HCT116 (cell line): ENCODE data around the gene RHBDD3. TPM values are rescaled to one million over a fixed set of nuclear protein-coding genes. Genes with fewer than 3 reads are reported as not detected.

Source experiments
- ATAC-seq: fragments of 200-7000 bp; cut with Tn5 transposase; 2 replicates; pipeline ENCODE4 v1.9.1; 2020; ENCODE audit warnings: mild to moderate bottlenecking, moderate library complexity
- BruUV-seq: library from RNA; stranded (reverse); fragments of 400-500 nt; replicated peaks from 2 replicates; lab custom pipeline; 2021; lab: Mats Ljungman, UMichigan
- CTCF ChIA-PET: fragments of 300-600 bp; sonication (Branson Sonifier 250); formaldehyde crosslinking; loops from one replicate; lab custom pipeline; 2021; ENCODE audit warnings: antibody characterized with exemption; lab: Charles Lee
- POLR2A ChIA-PET: fragments of 300-600, 350-600 bp; sonication (Branson Sonifier 250); formaldehyde crosslinking; loops from one replicate; lab custom pipeline; 2021; ENCODE audit warnings: antibody characterized with exemption; lab: Charles Lee
- RAD21 ChIA-PET, 2 experiments: fragments of 300-600 bp; sonication (Branson Sonifier 250); formaldehyde crosslinking; loops; one replicate each; lab custom pipeline; 2023; ENCODE audit warnings: low total read pairs in 2 of 2; ENCODE audit not compliant: uncharacterized antibody in 2 of 2, unreplicated experiment in 2 of 2, low non-redundant PET in 1 of 2; lab: Charles Lee
- DNase-seq: peaks from one replicate; pipeline ENCODE4 v3.0.0-alpha.2; 2010; ENCODE audit warnings: low read depth, low spot score
- H2AFZ ChIP-seq: fragments of 200-600 bp; shearing (Covaris generic), sonication (generic); 2 replicates; pipeline ENCODE4 v1.6.1; 2017; ENCODE audit warnings: low read depth, mixed run types, mixed read lengths, antibody characterized with exemption, low read length; ENCODE audit not compliant: poor library complexity, severe bottlenecking
- H3K27ac ChIP-seq: 2 replicates; pipeline ENCODE4 v1.5.1; 2012; ENCODE audit warnings: low read depth, low read length
- H3K27me3 ChIP-seq: fragments of 200-600 bp; sonication (generic); 2 replicates; pipeline ENCODE4 v1.6.1; 2016; ENCODE audit warnings: mixed run types, low read length, mixed read lengths; ENCODE audit not compliant: insufficient read depth
- H3K36me3 ChIP-seq, 2 experiments: fragments of 200-500 bp in 1 of 2; fragments of 200-600 bp in 1 of 2; sonication (Bioruptor generic) in 1 of 2; sonication (generic) in 1 of 2; 2 replicates each; pipeline versions ENCODE4 v1.5.1 to v1.6.1; 2014 to 2016; ENCODE audit warnings: low read length in 2 of 2, inconsistent platforms in 1 of 2, mixed read lengths in 1 of 2, mixed run types in 1 of 2; ENCODE audit not compliant: insufficient read depth in 2 of 2, control insufficient read depth in 1 of 2
- H3K4me1 ChIP-seq, 2 experiments: fragments of 200-600 bp in 1 of 2; sonication (generic) in 1 of 2; 2 replicates each; pipeline versions ENCODE4 v1.5.1 to v1.6.1; 2012 to 2017; ENCODE audit warnings: low read length in 2 of 2, inconsistent platforms in 1 of 2, mild to moderate bottlenecking in 1 of 2, mixed read lengths in 1 of 2, mixed run types in 1 of 2, moderate library complexity in 1 of 2; ENCODE audit not compliant: insufficient read depth in 2 of 2, control insufficient read depth in 1 of 2
- H3K4me2 ChIP-seq: fragments of 200-600 bp; sonication (generic); 2 replicates; pipeline ENCODE4 v1.6.1; 2017; ENCODE audit warnings: mixed run types, low read length, mixed read lengths
- H3K4me3 ChIP-seq, 2 experiments: fragments of 200-600 bp in 1 of 2; sonication (generic) in 1 of 2; replicated peaks in 1 of 2; 2 replicates each; pipeline ENCODE4 v1.5.1; 2011 to 2016; ENCODE audit warnings: low read length in 2 of 2, control low read depth in 1 of 2, low read depth in 1 of 2, mild to moderate bottlenecking in 1 of 2, mixed read lengths in 1 of 2, mixed run types in 1 of 2
- H3K79me2 ChIP-seq: fragments of 200-600 bp; sonication (generic); 2 replicates; pipeline ENCODE4 v1.6.1; 2017; ENCODE audit warnings: mild to moderate bottlenecking, mixed run types, low read length, moderate library complexity, mixed read lengths; ENCODE audit not compliant: insufficient read depth
- H3K9ac ChIP-seq: fragments of 200-600 bp; sonication (generic); 2 replicates; pipeline ENCODE4 v1.6.1; 2016; ENCODE audit warnings: low read length, mixed read lengths
- H3K9me2 ChIP-seq: fragments of 200-600 bp; sonication (generic), shearing (Covaris generic); 2 replicates; pipeline ENCODE4 v1.6.1; 2017; ENCODE audit warnings: mixed run types, mild to moderate bottlenecking, moderate library complexity; ENCODE audit not compliant: insufficient read depth
- H3K9me3 ChIP-seq, 2 experiments: fragments of 200-500 bp in 1 of 2; fragments of 200-600 bp in 1 of 2; sonication (Bioruptor generic) in 1 of 2; sonication (generic) in 1 of 2; 2 replicates each; pipeline ENCODE4 v1.6.1; 2014 to 2017; ENCODE audit warnings: low read length in 2 of 2, mixed read lengths in 2 of 2, inconsistent platforms in 1 of 2, low read depth in 1 of 2, mild to moderate bottlenecking in 1 of 2, mixed run types in 1 of 2, moderate library complexity in 1 of 2; ENCODE audit not compliant: control insufficient read depth in 1 of 2, insufficient read depth in 1 of 2
- H4K20me1 ChIP-seq: fragments of 200-600 bp; sonication (generic), shearing (Covaris generic); 2 replicates; pipeline ENCODE4 v1.6.1; 2017; ENCODE audit warnings: mixed run types, mild to moderate bottlenecking, moderate library complexity; ENCODE audit not compliant: insufficient read depth
- ATF3 ChIP-seq: IDR thresholded peaks from 2 replicates; pipeline ENCODE4 v1.6.1; 2012
- EGR1 ChIP-seq: IDR thresholded peaks from 2 replicates; pipeline ENCODE4 v1.6.1; 2012; ENCODE audit warnings: low read depth
- EZH2phosphoT487 ChIP-seq: fragments of 200-600 bp; IDR thresholded peaks from 2 replicates; pipeline ENCODE4 v1.6.1; 2018; ENCODE audit warnings: antibody characterized with exemption, borderline replicate concordance
- FOSL1 ChIP-seq: IDR thresholded peaks from 2 replicates; pipeline ENCODE4 v1.6.1; 2012; ENCODE audit warnings: low read depth
- JUND ChIP-seq: IDR thresholded peaks from 2 replicates; pipeline ENCODE4 v1.6.1; 2012
- MAX ChIP-seq: IDR thresholded peaks from 2 replicates; pipeline ENCODE4 v1.6.1; 2012
- POLR2A ChIP-seq: IDR thresholded peaks from 2 replicates; pipeline ENCODE4 v1.7.0; 2011; ENCODE audit warnings: borderline replicate concordance; ENCODE audit not compliant: insufficient read depth, insufficient read length; ENCODE audit errors: extremely low read depth
- RAD21 ChIP-seq: IDR thresholded peaks from 2 replicates; pipeline ENCODE4 v1.6.1; 2012; ENCODE audit warnings: low read depth, mild to moderate bottlenecking
- REST ChIP-seq: IDR thresholded peaks from 2 replicates; pipeline ENCODE4 v1.6.1; 2012; ENCODE audit warnings: low read depth
- SIN3A ChIP-seq: IDR thresholded peaks from 2 replicates; pipeline ENCODE4 v1.6.1; 2012; ENCODE audit warnings: low read depth
- SP1 ChIP-seq: IDR thresholded peaks from 2 replicates; pipeline ENCODE4 v1.6.1; 2012; ENCODE audit warnings: low read depth
- YY1 ChIP-seq: IDR thresholded peaks from 2 replicates; pipeline ENCODE4 v1.6.1; 2011; ENCODE audit warnings: low read length, low read depth, moderate library complexity, mild to moderate bottlenecking; ENCODE audit not compliant: insufficient replicate concordance; ENCODE audit errors: extremely low read depth
- ZBTB33 ChIP-seq: IDR thresholded peaks from 2 replicates; pipeline ENCODE4 v1.6.1; 2011; ENCODE audit warnings: mild to moderate bottlenecking, low read length, moderate library complexity; ENCODE audit not compliant: insufficient replicate concordance; ENCODE audit errors: extremely low read depth
- ZFX ChIP-seq: fragments of 450-650 bp; IDR thresholded peaks from 2 replicates; pipeline ENCODE4 v1.6.1; 2017
- ZNF274 ChIP-seq: fragments of 200-500 bp; sonication (Bioruptor generic); IDR thresholded peaks from 2 replicates; pipeline ENCODE4 v1.6.1; 2014; ENCODE audit warnings: mild to moderate bottlenecking, low read depth, low read length, inconsistent platforms
- intact Hi-C: fragments of 100-400 bp; cut with micrococcal nuclease; formaldehyde crosslinking; loops from 2 replicates; pipeline ENCODE4 v1.10.0; 2022
- total RNA-seq: library from RNA; stranded (reverse); gene quantifications from one replicate; pipeline ENCODE4 v1.2.1, GENCODE V29; 2021; ENCODE audit not compliant: unreplicated experiment

The RHBDD3 gene
- total RNA-seq, 1 experiment from 2014 or later: 30.2 TPM

GRCh38 chr22:29310863-29311339, 43.1 kb upstream of the RHBDD3 start (continued):
- TF ChIP-seq EGR1 (peak; percentile 91), YY1 (no peak)

GRCh38 chr22:29310065-29310862, 42.5 kb upstream of the RHBDD3 start:
- H4K20me1 ChIP-seq: no peaks in the 10 kb centered on the region
- H3K27me3 ChIP-seq: no peaks in the 10 kb centered on the region
- peak overlapping the region; percentile 50; the same call in 1 of the 2 replicates for H3K27ac ChIP-seq
- no peaks in the 10 kb centered on the region for H3K9me3 ChIP-seq
- H3K9me2 ChIP-seq: no peaks in the 10 kb centered on the region
- H3K4me3 ChIP-seq: no peak overlapping the region
- no peak for DNase-seq
- H3K79me2 ChIP-seq: peaks cover 7% of the 10 kb centered on the region; the same call in 1 of the 2 replicates
- peaks cover 33 to 60% of the 10 kb centered on the region in 2 experiments for H3K4me1 ChIP-seq
- RAD21 ChIA-PET: no interaction called here
- peak overlapping the region; percentile 48 for H3K9ac ChIP-seq
- H2AFZ ChIP-seq: no peak overlapping the region
- intact Hi-C loops: no loop called here
- POLR2A ChIA-PET: interaction anchor here (0.8 kb wide), 1 partner anchor 10 kb away, joined by 3 read pairs; no protein-coding TSS in a partner anchor
- BruUV-seq: no TSS peak
- CTCF ChIA-PET: interaction anchor here (1.0 kb wide), 2 partner anchors 11 to 15 kb away, joined by 3 to 4 read pairs; no protein-coding TSS in a partner anchor
- TF ChIP-seq POLR2A (no peak), ZBTB33 (no peak), ATF3 (no peak), MAX (no peak), FOSL1 (no peak), EGR1 (no peak), RAD21 (no peak), REST (no peak), ZFX (no peak), JUND (no peak), ZNF274 (no peak), EZH2phosphoT487 (no peak), SP1 (no peak), YY1 (no peak), SIN3A (no peak)
- peak overlapping the region; percentile 66 for H3K4me2 ChIP-seq
- H3K36me3 ChIP-seq: no peaks in the 10 kb centered on the region
- no peak for ATAC-seq
